Liver (tissue), 9 donors: ENCODE results near the gene SMIM5. TPM values are rescaled to one million over a fixed set of nuclear protein-coding genes. Genes with fewer than 3 reads are reported as not detected.

Experiments used
- DNase-seq: peaks from one replicate; pipeline ENCODE4 v3.0.0-alpha.2; 2017; ENCODE audit warnings: low spot score
- H3K27ac ChIP-seq, 2 donors: one replicate each; pipeline ENCODE4 v1.7.0; 2013; ENCODE audit warnings: inconsistent platforms in 2 of 2, low read length in 2 of 2, control low read depth in 1 of 2, low read depth in 1 of 2, mild to moderate bottlenecking in 1 of 2
- H3K27me3 ChIP-seq, 4 donors: one replicate each; pipeline versions ENCODE4 v1.6.1 to v1.7.0; 2013; ENCODE audit warnings: low read length in 3 of 4, inconsistent platforms in 1 of 4, mild to moderate bottlenecking in 1 of 4, moderate library complexity in 1 of 4; ENCODE audit not compliant: control insufficient read depth in 4 of 4, insufficient read depth in 4 of 4
- H3K36me3 ChIP-seq, 4 donors: one replicate each; pipeline versions ENCODE4 v1.6.1 to v1.7.0; 2013; ENCODE audit warnings: low read length in 3 of 4, mild to moderate bottlenecking in 3 of 4, low read depth in 1 of 4, moderate library complexity in 1 of 4; ENCODE audit not compliant: control insufficient read depth in 4 of 4, insufficient read depth in 3 of 4
- H3K4me1 ChIP-seq, 4 donors: one replicate each; pipeline versions ENCODE4 v1.6.1 to v1.7.0; 2013; ENCODE audit warnings: low read length in 3 of 4, mild to moderate bottlenecking in 3 of 4, moderate library complexity in 1 of 4; ENCODE audit not compliant: control insufficient read depth in 4 of 4, insufficient read depth in 4 of 4
- H3K4me3 ChIP-seq, 3 donors: one replicate each; pipeline versions ENCODE4 v1.6.1 to v1.7.0; 2013; ENCODE audit warnings: low read length in 3 of 3, control low read depth in 1 of 3, low read depth in 1 of 3, mild to moderate bottlenecking in 1 of 3
- H3K9ac ChIP-seq, 2 donors: one replicate each; pipeline ENCODE4 v1.7.0; 2013; ENCODE audit warnings: low read length in 2 of 2, mild to moderate bottlenecking in 2 of 2, moderate library complexity in 2 of 2, control low read depth in 1 of 2, low read depth in 1 of 2
- H3K9me3 ChIP-seq, 4 donors: one replicate each; pipeline versions ENCODE4 v1.6.1 to v1.7.0; 2013; ENCODE audit warnings: low read length in 3 of 4; ENCODE audit not compliant: control insufficient read depth in 4 of 4
- CTCF ChIP-seq: fragments of 150-350 bp; IDR thresholded peaks from 2 replicates; pipeline ENCODE4 v1.5.1; 2017; ENCODE audit warnings: improper control_type of control experiment, low read depth, low read length; ENCODE audit not compliant: missing input control
- EGR1 ChIP-seq, 2 donors: IDR thresholded peaks; 2 replicates each; pipeline ENCODE4 v1.6.1; 2016 to 2018; ENCODE audit warnings: antibody characterized with exemption in 2 of 2, low read depth in 2 of 2
- FOXA1 ChIP-seq: IDR thresholded peaks from 2 replicates; pipeline ENCODE4 v1.6.1; 2016; ENCODE audit warnings: antibody characterized with exemption
- FOXA2 ChIP-seq: IDR thresholded peaks from 2 replicates; pipeline ENCODE4 v1.6.1; 2016; ENCODE audit warnings: antibody characterized with exemption
- GABPA ChIP-seq, 2 donors: IDR thresholded peaks in 1 of 2; conservative IDR thresholded peaks in 1 of 2; 2 replicates each; pipeline ENCODE4 v1.6.1; 2016; ENCODE audit warnings: antibody characterized with exemption in 2 of 2, mild to moderate bottlenecking in 1 of 2, moderate library complexity in 1 of 2
- HNF4A ChIP-seq, 2 donors: conservative IDR thresholded peaks; 2 replicates each; pipeline ENCODE4 v1.6.1; 2016; ENCODE audit warnings: antibody characterized with exemption in 2 of 2, mild to moderate bottlenecking in 2 of 2
- HNF4G ChIP-seq: IDR thresholded peaks from 2 replicates; pipeline ENCODE4 v1.6.1; 2016; ENCODE audit warnings: antibody characterized with exemption
- JUND ChIP-seq, 2 donors: IDR thresholded peaks; 2 replicates each; pipeline ENCODE4 v1.6.1; 2016; ENCODE audit warnings: antibody characterized with exemption in 2 of 2
- NR2F2 ChIP-seq: IDR thresholded peaks from 2 replicates; pipeline ENCODE4 v1.6.1; 2016; ENCODE audit warnings: antibody characterized with exemption
- RAD21 ChIP-seq, 2 donors: IDR thresholded peaks; 2 replicates each; pipeline ENCODE4 v1.6.1; 2016; ENCODE audit warnings: antibody characterized with exemption in 2 of 2, mild to moderate bottlenecking in 2 of 2
- RXRA ChIP-seq, 2 donors: IDR thresholded peaks; 2 replicates each; pipeline ENCODE4 v1.6.1; 2017 to 2018; ENCODE audit warnings: antibody characterized with exemption in 2 of 2, mild to moderate bottlenecking in 1 of 2
- SP1 ChIP-seq: IDR thresholded peaks from 2 replicates; pipeline ENCODE4 v1.6.1; 2018; ENCODE audit warnings: antibody characterized with exemption, mild to moderate bottlenecking
- TAF1 ChIP-seq: conservative IDR thresholded peaks from 2 replicates; pipeline ENCODE4 v1.6.1; 2016; ENCODE audit warnings: antibody characterized with exemption, mild to moderate bottlenecking
- YY1 ChIP-seq: IDR thresholded peaks from 2 replicates; pipeline ENCODE4 v1.6.1; 2016; ENCODE audit warnings: antibody characterized with exemption, mild to moderate bottlenecking
- ZBTB33 ChIP-seq: IDR thresholded peaks from 2 replicates; pipeline ENCODE4 v1.6.1; 2016; ENCODE audit warnings: antibody characterized with exemption
- WGBS: extraction: QIAGEN DNeasy Blood & Tissue Kit; methylation state at CpG from one replicate; pipeline ENCODE4 v1.1.7; 2013; 5-methylcytosine and 5-hydroxymethylcytosine counted together
- polyA plus RNA-seq, 2 donors: library from polyadenylated mRNA; stranded (reverse) in 1 of 2; unstranded in 1 of 2; fragments of 200-250 nt in 1 of 2; fragments of >200 nt in 1 of 2; fragmentation: Nextera tagmentation in 1 of 2; extraction: Ambion mirVana in 1 of 2; gene quantifications; one replicate each; pipeline versions ENCODE4 v1.2.1 to v1.2.3, GENCODE V29; 2013 to 2015
- total RNA-seq, 2 donors: library from RNA; depleted of rRNA; stranded (reverse); fragments of >200 nt; gene quantifications; one replicate each; pipeline ENCODE4 v1.2.3, GENCODE V29; 2014
- TF ChIP-seq, protein P1 (sequence below): IDR thresholded peaks from 2 replicates; pipeline ENCODE4 v1.6.1; 2016; ENCODE audit warnings: antibody characterized with exemption
- TF ChIP-seq, protein P2 (sequence below): IDR thresholded peaks from 2 replicates; pipeline ENCODE4 v1.6.1; 2016; ENCODE audit warnings: antibody characterized with exemption
- TF ChIP-seq, protein P3 (sequence below): IDR thresholded peaks from 2 replicates; pipeline ENCODE4 v1.6.1; 2016; ENCODE audit warnings: antibody characterized with exemption, mild to moderate bottlenecking
- donor health status: healthy.
- donor health status: healthy.
- donor health status: healthy.
- donor health status: healthy.
- donor health status: healthy.

SMIM5 gene
- total and polyA plus RNA-seq, 4 donors, result 0.10 to 54.9 (median 0.18) TPM

GRCh38 chr17:75604034-75604695, 29.1 kb upstream of the SMIM5 start (continued):
- TF ChIP-seq NR2F2 (no peak), FOXA1 (no peak)

GRCh38 chr17:75605790-75606189, 27.4 kb upstream of the SMIM5 start:
- Histone ChIP-seq H3K9me3 (no peaks in the 10 kb centered on the region), H3K4me3 (no peak overlapping the region), H3K4me1 (peaks cover 0 to 9% (median 8%) of the 10 kb centered on the region in 4 donors), H3K36me3 (peaks cover 0 to 3% (median 0%) of the 10 kb centered on the region in 4 donors), H3K27me3 (no peaks in the 10 kb centered on the region), H3K27ac (no peak overlapping the region), H3K9ac (no peak overlapping the region)
- no peak for DNase-seq
- WGBS, result 92% methylated on average over 16 of the region's 16 CpGs
- TF ChIP-seq HNF4A (conservative IDR thresholded peaks at IDR 0.05), result no peak
- TF ChIP-seq HNF4G, result no peak
- no peak for TF ChIP-seq YY1
- TF ChIP-seq EGR1 (IDR thresholded peaks at IDR 0.05; ENCODE audit: low read depth in 2 of 2), result no peak
- TF ChIP-seq GABPA (IDR thresholded peaks at IDR 0.05 in 1 of 2, conservative IDR thresholded peaks at IDR 0.05 in 1 of 2), result no peak
- TF ChIP-seq RXRA (IDR thresholded peaks at IDR 0.05), result no peak
- TF ChIP-seq JUND (IDR thresholded peaks at IDR 0.05), result no peak
- no peak for TF ChIP-seq NR2F2
- TF ChIP-seq SP1, result no peak
- TF ChIP-seq, protein P1, sequence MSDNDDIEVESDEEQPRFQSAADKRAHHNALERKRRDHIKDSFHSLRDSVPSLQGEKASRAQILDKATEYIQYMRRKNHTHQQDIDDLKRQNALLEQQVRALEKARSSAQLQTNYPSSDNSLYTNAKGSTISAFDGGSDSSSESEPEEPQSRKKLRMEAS, result no peak
- TF ChIP-seq FOXA1, result no peak
- TF ChIP-seq, protein P2, sequence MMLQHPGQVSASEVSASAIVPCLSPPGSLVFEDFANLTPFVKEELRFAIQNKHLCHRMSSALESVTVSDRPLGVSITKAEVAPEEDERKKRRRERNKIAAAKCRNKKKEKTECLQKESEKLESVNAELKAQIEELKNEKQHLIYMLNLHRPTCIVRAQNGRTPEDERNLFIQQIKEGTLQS, result no peak
- TF ChIP-seq, protein P3, sequence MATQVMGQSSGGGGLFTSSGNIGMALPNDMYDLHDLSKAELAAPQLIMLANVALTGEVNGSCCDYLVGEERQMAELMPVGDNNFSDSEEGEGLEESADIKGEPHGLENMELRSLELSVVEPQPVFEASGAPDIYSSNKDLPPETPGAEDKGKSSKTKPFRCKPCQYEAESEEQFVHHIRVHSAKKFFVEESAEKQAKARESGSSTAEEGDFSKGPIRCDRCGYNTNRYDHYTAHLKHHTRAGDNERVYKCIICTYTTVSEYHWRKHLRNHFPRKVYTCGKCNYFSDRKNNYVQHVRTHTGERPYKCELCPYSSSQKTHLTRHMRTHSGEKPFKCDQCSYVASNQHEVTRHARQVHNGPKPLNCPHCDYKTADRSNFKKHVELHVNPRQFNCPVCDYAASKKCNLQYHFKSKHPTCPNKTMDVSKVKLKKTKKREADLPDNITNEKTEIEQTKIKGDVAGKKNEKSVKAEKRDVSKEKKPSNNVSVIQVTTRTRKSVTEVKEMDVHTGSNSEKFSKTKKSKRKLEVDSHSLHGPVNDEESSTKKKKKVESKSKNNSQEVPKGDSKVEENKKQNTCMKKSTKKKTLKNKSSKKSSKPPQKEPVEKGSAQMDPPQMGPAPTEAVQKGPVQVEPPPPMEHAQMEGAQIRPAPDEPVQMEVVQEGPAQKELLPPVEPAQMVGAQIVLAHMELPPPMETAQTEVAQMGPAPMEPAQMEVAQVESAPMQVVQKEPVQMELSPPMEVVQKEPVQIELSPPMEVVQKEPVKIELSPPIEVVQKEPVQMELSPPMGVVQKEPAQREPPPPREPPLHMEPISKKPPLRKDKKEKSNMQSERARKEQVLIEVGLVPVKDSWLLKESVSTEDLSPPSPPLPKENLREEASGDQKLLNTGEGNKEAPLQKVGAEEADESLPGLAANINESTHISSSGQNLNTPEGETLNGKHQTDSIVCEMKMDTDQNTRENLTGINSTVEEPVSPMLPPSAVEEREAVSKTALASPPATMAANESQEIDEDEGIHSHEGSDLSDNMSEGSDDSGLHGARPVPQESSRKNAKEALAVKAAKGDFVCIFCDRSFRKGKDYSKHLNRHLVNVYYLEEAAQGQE, result no peak
- no peak for TF ChIP-seq ZBTB33
- TF ChIP-seq CTCF, result no peak
- TF ChIP-seq RAD21 (IDR thresholded peaks at IDR 0.05), result no peak
- no peak for TF ChIP-seq FOXA2
- no peak for TF ChIP-seq TAF1
